Tibial nerve (tissue), 4 donors: ENCODE data around the gene SORBS1.

Source experiments
- CTCF ChIP-seq, 5 experiments: fragments of 200-600 bp in 3 of 5; fragments of 450-650 bp in 2 of 5; sonication (generic) in 3 of 5; IDR thresholded peaks; one replicate each; pipeline ENCODE4 v1.5.1; 2016 to 2019; ENCODE audit warnings: antibody characterized with exemption in 5 of 5, mild to moderate bottlenecking in 3 of 5, moderate library complexity in 2 of 5
- EP300 ChIP-seq, 2 donors: sonication (generic); formaldehyde crosslinking; IDR thresholded peaks; one replicate each; pipeline ENCODE4 v1.6.1; 2017; ENCODE audit warnings: antibody characterized with exemption in 2 of 2, mild to moderate bottlenecking in 1 of 2

GRCh38 chr10:95437669-95438068, 123.5 kb downstream of the SORBS1 start:
- TF ChIP-seq EP300 (IDR thresholded peaks at IDR 0.05) (no peak), CTCF (IDR thresholded peaks at IDR 0.05) (no peak)
